ENCODE measurements around the gene FBXL7. TPM values are rescaled to one million over a fixed set of nuclear protein-coding genes. Genes with fewer than 3 reads are reported as not detected.
A peak's percentile ranks its signal among the peaks of the same experiment; 100 is the strongest.

Gene FBXL7
- total RNA-seq = 12.2 TPM
- long read RNA-seq, partial matches to known transcripts = 0 of 26 reads
- long read RNA-seq, other reads (novel, unspliced or antisense) = 26 of 26 reads

DNA sequence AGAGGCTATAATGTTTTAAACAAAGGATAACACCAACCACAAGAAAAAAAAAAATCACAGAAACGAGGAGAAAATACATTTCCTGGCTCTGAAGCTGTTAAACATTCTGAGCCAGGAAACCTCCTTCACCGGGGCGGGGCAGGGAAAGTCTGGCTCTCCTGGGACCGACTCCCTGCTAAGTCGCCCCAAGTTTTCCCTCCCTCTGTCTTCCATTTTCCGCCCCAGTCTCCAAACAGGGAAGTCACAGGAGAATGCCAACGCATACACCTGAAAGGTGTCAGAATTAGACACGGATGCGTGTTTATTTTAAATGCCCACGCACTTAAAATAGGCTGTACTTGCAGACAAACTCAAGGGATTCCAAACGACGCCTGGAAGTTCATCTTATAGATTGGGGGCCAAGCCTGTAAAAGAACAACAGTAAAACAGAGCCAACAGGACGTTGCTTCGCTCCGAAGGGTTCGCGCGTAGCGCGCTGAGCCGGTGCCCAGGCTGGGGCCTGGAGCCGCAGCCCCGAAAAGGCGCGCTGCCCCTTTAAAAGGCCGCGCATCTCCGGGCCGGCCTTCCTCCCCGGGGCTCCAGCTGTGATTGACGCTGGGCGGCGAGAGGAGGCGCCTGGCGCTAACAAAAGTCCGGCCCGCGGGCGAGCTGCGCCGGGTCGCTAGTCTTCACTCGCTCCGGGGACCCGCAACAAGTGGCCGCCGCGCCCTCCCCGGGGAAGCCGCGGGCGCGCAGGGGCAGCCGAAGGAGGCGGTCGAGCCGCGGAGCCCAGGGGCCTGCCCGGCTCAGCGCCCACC is at the start of gene FBXL7:
Gene FBXL7 (plus strand): TSS at position 653 of the 797 bp plus-strand sequence.
- peak; percentile 92 for DNase-seq (ENCODE audit: low spot score)

DNA sequence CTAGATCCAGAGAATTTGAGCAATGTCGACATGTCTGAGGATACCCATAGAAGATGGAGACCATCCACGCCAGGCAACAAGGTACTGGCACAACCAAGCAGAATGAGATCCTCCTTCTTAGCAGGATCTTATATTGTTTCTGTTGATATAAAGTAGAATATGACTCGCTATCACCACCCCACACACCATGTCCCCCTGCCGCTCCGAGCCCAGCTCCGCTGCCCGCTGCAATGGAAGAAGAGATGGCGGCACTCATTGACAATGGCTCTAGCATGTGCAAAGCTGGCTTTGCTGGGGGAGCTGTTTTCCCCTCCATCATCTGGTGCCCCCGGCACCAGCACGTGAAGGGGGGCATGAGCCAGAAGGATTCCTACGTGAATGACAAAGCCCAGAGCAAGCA is 49.5 kb upstream of the FBXL7 start:
- DNase-seq (ENCODE audit: low spot score) = no peak

DNA sequence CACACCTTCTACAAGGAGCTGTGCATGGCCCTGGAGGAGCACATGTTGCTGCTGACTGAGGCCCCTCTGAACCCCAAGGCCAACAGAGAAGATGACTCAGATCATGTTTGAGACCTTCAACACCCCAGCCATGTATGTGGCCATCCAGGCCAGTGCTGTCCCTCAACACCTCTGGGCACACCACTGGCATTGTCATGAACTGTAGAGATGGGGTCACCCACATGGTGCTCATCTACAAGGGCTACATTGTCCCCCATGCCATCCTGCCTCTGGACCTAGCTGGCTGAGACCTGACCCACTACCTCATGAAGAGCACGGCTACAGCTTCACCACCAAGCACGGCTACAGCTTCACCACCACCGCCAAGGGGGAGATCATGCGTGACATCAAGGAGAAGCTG is 49.0 kb upstream of the FBXL7 start:
- DNase-seq (ENCODE audit: low spot score) = no peak

DNA sequence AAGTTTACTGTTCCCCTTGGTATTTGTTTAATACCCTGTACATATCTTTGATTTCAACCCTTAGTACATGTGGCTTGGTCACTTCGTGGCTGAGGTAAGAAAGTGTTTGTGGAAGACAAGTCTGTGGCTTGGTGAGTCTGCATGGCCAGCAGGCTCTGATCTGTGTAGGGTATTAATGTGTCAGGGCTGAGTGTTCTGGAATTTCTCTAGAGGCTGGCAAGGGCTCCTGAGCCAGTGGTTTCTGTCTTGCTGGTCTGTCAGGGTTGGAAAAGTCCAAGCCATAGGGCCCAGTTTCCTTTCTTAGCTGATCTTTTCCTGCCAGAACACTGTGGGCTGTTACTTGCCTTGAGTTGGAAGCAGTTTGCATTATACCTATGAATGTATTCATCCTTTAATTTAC is 48.0 kb upstream of the FBXL7 start:
- no peak for DNase-seq (ENCODE audit: low spot score)

DNA sequence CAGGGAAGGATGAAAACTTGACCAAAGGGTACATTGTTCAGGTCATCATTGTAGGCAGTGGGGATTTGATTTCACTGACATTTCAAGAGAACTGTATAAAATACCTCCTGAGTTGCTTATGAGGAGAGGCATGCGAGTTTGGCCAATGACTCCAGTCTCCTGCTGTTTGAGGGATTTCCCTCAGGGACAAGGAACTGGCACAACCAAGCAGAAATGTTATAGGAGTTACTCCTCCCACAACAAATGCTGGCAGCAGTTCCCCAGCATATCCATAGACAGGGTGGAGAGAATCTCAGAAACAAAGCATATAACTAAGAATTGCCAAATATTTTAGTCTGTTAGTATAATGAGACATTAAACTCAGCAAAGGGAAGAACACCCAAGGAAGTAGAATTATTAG is 47.2 kb upstream of the FBXL7 start:
- no peak for DNase-seq (ENCODE audit: low spot score)

DNA sequence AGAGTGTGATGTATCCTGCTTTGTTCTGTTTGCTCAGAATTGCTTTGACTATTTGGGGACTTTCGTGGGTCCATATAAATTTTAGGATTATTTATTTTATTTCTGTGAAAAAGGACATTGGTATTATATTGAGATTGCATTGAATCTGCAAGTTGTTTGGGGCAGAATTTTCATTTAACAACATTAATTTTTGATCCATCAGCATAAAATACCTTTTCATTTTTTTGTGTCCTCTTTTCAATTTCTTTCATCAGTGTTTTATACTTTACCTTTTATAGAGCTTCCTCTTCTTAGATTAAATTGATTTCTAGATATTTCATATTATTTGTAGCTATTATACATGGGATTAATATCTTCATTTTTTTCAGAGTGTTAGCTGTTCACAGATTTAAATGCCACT is 40.8 kb upstream of the FBXL7 start:
- no peak for DNase-seq (ENCODE audit: low spot score)

DNA sequence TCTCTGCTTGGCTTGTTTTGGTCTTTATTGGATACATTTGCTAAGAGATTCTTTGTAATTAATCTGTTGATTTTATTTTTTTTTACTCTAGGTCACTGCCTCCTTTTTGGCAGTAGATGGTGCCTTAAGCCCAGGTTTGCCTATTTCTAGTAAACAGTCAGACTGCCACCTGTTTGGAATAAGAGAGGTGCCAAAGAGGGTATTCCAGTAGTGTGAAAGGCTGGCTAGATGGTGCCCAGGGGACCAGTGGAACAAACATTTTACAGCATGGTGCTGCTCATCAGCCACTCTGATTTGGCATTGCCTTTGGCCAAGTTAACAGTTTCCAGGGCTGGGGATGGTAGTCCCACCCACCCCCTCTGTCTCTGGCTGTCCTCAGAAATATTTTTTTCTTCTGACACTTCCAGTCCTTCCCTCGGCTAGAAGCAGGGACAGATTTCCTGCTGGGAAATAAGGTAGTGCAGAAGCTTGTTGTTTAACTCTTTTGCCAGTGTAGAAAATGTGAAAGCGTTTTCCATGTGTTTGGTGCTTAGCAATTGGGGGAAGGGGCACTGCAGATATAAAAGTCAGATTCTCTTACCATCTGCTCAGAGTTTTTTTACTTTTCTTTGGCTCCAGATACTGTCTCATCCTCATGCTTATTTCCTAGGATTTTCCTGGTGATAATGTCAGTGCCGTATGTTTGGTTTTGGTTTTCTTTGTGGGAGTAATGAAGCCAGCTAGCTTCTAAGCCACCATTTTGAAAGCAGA is 36.6 kb upstream of the FBXL7 start:
- no peak for DNase-seq (ENCODE audit: low spot score)

DNA sequence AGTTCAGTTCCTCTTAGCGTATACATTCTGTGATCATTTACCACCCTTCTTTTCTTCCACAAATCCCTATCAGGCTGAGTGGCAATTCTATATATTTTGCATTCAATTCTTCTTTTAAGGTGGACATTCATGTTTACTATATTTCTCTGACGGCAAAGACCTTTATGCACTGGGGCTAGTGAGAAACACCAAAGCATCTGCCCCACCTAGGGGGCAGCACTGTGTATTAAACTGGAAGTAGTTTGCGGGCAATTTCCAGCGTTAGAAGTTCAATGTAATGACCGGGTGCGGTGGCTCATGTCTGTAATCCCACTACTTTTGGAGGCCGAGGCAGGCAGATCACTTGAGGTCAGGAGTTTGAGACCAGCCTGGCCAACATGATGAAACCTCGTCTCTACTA is 27.9 kb upstream of the FBXL7 start:
- no peak for DNase-seq (ENCODE audit: low spot score)

DNA sequence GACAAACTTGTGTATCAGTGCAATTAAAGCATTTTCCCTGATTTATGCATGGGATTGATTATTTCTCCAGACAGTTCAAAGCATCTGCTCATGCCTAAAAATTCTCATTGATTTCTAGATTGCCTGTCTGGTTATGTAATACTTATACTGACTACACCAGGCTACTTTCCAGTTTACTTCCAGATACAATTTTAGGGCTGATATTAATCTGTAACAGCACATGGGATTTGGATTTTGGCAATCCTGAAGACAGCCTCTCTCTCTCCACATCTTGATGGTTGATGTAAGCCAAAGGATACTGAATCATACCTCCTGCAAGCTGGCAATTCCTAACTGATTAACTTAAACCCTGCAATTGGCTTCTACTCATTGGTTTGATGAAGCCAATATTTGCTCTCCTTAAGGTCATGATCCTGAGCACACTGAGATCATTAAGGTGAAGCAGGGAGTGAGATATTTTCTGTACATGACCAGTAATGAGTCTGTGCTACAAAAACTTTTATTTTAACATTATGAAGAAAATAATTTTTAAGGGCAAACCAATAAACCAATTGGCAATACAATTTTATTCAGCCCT is 25.7 kb upstream of the FBXL7 start:
- DNase-seq (ENCODE audit: low spot score) = no peak

DNA sequence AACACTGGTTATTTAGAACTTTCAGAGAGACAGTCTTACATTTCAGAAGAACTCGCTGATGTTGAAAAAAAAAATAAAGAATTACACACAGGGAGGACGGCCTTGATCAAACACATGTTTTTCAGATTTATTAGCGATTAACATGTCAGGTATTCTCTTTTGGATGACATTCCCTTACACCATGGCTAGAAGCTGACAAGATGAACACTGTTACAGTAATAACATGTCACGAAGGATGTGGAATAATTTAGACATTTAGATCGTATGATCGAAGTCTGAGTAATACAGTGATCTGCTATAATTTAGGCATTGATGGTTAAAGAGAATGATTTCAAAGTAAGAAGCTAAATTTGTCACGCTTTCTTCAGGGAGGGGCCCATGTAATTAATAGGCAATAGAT is 24.6 kb upstream of the FBXL7 start:
- no peak for DNase-seq (ENCODE audit: low spot score)

DNA sequence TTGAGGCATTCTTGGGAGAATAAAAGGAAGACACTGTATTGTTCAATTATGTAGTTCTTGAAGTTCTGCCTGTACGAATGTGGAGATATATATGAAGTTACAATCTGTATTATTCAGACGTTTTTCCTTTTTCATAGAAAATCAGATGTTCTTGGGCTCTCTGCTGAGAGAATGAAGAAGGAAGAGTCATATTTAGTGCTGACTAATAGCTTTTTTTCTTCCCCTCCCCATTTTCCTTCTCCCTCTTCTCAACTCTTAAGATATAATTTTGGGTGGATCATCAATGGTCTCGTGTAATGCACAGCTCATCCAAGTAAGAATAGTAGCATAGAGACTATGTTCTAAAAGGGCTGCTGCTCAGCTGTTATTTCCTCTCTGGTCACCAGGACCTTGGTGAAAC is 23.0 kb upstream of the FBXL7 start:
- DNase-seq (ENCODE audit: low spot score) = no peak

DNA sequence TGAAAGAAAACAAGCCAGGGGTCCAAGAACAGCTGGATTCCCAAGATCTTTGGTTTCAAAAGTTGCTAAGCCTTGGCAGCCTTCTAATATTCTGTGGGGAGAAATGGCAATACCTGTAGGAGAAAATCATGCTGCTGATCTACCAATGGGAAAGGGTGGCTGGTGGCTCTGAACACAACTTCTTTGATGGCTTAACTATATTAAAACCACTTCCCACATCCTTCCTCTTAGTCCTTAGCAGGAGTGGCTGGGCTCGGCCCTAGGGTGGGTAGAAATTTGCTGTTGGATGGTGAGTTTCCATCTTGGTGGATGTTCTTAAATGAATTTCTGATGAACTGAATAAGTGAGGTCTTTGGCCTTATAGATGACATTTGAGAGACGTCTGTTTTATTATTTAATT is 19.5 kb upstream of the FBXL7 start:
- no peak for DNase-seq (ENCODE audit: low spot score)

DNA sequence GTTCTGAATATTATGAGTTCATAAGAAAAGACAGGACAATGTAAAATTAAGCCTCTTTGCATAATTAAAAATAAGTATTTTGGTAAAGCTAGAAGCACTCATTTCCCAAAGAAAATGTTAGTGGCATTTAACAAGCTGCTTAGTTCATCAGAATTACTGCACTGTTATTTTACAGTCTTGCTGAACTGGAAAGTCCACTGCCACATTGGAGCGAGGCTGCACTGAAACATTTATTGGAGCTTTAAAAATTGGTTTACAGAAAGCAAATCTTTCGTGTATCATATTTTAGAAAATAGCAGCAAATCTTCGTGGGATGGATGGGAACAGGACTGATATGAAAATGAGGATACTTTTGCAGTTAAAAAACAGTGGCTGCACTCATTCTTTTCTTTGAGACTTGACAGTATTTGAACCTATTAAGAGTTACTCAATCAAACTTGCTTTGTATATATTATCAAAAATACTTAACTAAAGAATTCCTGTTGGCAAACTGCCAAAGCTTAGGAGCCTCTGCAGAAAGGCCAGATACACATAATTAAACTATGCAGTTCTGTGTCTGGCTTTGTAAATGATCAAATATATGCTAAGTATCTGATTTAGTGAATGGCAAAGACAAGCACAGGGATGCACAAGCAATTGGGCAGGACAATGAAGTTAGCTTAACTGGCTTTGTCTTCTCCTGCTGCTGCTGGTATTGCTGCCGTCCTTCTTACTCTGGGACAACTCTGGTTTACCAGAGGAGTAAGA is 16.5 kb upstream of the FBXL7 start:
- no peak for DNase-seq (ENCODE audit: low spot score)

DNA sequence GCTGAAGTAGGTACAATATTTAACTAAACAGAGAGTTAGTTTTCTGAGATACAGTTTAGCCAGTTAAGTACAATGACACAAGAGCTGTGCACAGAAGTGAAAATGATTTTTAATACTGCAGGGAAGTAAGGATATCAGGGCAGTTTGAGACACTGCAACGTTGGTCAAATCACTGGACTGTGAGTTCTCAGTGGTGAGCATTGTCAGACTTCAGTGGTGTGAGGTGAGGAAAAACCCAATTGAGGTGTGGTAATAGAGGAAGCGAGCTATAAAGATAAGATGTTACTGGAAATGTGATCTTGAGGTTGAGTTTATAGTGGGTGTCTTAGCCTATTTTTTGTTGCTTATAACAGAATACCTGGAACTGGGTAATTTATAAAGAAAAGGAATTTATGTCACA is 12.8 kb upstream of the FBXL7 start:
- DNase-seq (ENCODE audit: low spot score) = no peak

DNA sequence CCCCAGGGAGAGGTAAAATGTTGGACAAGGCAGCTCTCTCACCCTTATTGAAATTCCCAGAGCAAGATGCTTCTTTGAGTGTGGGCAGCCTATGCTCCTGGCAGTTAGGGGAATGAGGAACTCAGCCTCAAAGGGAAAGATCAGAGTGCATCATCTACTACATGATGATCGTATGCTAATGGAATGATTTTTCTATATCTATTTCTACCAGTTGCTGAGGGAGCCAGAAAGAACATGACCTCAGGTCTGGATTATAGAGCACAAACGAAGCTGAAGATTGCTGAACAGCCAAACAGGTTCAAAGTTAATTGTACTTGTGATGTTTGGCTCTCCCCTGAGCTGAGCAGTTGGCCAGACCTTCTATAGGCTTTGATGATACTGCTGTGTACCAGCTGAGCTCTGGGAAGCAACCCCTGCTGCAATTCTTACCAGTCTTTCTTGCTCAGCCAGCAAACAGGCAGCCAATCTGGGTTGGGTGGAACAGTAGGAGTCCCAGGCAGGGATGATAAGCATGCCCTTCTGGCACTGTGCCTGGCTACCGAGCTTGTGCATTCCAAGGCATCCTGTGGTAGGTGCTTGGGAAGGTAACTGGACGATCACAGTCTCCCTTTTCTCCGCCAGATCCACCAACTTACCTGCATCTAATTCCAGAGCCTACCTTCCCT is 10.3 kb upstream of the FBXL7 start:
- no peak for DNase-seq (ENCODE audit: low spot score)

DNA sequence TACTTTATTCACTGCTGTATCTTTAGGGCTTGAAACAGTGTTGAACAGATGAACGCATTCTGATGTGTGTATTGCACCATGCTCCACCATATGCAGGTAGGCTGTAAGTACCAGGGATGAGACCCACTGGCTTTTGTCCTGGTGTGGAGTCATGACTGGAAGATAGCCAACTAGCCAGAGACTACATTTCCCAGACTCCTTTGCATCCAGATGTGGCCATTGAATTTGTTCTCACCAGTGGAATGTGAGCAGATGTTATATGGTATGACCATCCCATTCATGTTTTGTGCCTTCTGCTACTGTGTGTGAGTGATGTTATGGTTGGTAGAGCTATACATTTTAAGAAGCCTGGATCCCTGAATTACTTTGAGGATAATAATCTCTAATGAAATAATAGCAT is 7.4 kb upstream of the FBXL7 start:
- DNase-seq (ENCODE audit: low spot score) = no peak

DNA sequence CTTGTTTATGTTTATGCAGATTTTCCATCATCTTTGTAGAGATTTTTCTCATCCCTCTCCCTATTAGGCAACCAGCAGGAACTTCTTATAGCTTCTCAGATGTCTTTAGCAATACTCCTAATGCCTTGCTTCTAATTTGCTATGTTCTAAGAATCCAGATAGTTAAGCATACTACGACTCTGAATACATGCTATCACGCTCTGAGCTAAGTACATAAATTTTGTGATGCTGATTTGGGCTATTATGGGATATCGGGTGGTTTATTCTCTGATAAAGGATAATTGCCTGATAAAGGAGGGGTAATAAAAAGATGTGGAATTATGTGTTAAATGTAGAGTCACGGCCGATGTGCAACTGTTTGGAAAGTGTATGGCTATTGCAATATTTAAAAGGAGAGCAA is 6.5 kb upstream of the FBXL7 start:
- DNase-seq (ENCODE audit: low spot score) = no peak

DNA sequence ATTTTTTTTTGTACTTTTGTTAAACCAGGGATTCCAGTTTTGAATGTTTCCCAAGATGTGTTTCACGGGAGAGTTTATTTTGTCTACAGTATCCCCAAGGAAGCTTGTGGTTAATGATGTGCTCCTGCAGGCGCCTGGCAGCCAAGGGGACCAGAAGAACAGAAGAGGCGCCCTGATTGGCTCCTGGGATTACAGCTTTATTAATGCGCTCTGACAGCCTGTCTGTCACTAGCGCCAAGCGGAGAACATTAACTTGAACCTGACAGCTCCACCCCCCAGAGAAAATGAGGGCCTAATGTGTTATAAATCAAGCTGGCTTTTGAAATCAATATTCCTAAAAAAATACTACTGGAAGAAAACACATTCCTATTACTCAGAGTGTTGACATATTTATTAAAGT is 5.0 kb upstream of the FBXL7 start:
- DNase-seq (ENCODE audit: low spot score) = no peak

DNA sequence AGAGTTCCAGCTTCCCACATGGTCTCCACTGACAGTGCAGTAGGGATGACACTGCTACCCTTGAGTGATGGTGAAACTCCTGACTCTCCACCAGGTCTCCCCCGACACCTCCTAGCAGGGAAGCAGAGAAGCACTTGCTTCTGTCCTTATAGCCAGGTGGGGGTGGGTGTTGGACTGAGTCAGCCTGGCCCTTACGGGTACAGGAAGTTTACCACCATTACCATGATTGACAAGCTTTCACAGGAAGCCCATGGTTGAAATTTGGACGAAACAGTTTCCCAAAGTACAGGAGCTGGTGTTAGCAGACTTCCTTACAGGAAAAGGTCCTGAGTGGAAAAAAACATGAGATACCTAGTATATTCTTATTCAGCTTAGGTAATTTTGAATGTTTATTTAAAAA is 3.1 kb upstream of the FBXL7 start:
- no peak for DNase-seq (ENCODE audit: low spot score)

DNA sequence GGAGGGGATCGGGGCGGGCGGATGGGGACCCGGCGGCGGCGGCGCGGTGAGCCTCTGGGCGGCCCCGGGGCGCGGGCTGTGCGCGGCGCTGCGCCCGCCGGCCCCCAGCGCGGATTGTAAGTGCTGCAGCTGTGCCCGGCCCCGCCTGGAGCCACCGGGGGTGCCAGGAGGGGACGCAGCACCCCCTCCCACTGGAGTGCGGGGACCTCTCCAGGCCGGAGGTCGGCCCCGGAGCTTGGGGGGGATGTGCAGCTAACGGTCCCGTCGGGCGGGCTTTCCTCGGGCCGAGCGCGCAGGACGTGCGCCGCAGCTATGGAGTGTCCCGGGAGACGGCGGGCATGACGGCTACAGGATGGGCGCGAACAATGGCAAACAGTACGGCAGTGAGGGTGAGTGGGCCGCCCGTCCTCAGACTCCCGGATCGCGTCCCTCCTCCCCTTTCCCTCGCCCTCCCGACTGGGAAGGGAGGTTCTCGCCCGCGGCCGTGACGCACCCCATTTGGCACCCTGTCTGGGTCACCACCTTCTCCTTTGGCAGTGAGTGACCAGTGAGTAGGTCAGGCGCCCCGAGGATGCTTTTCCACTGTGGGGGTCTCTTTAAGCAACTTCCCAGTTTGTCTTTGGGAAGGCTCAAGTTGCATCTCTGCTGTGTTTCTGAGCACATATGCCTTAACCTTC is 483 bp downstream of the FBXL7 start:
- DNase-seq (ENCODE audit: low spot score) = peak; percentile 91

Measured in mesenteric fat pad (tissue), 1 donor.